Esophagus (tissue), 2 donors: ENCODE data around the gene ESRRB. TPM values are rescaled to one million over a fixed set of nuclear protein-coding genes. Genes with fewer than 3 reads are reported as not detected.

Experiments used
- H3K27ac ChIP-seq, 2 donors: one replicate each; pipeline ENCODE4 v1.5.1; 2013; ENCODE audit warnings: low read depth in 2 of 2, mild to moderate bottlenecking in 2 of 2, inconsistent platforms in 1 of 2, low read length in 1 of 2, moderate library complexity in 1 of 2
- H3K27me3 ChIP-seq, 2 donors: one replicate each; pipeline ENCODE4 v1.6.1; 2013; ENCODE audit warnings: low read length in 2 of 2, control low read depth in 1 of 2, mild to moderate bottlenecking in 1 of 2; ENCODE audit not compliant: insufficient read depth in 2 of 2, control insufficient read depth in 1 of 2
- H3K36me3 ChIP-seq, 2 donors: one replicate each; pipeline ENCODE4 v1.6.1; 2013; ENCODE audit warnings: low read length in 1 of 2; ENCODE audit not compliant: control insufficient read depth in 2 of 2, insufficient read depth in 2 of 2
- H3K4me1 ChIP-seq, 2 donors: one replicate each; pipeline ENCODE4 v1.6.1; 2013; ENCODE audit warnings: low read length in 1 of 2; ENCODE audit not compliant: control insufficient read depth in 2 of 2, insufficient read depth in 2 of 2
- H3K4me3 ChIP-seq, 2 donors: one replicate each; pipeline ENCODE4 v1.5.1; 2013; ENCODE audit warnings: low read length in 2 of 2, mild to moderate bottlenecking in 2 of 2, low read depth in 1 of 2, moderate library complexity in 1 of 2
- H3K9me3 ChIP-seq, 2 donors: one replicate each; pipeline ENCODE4 v1.6.1; 2013; ENCODE audit warnings: mild to moderate bottlenecking in 2 of 2, low read depth in 1 of 2, low read length in 1 of 2, moderate library complexity in 1 of 2; ENCODE audit not compliant: control insufficient read depth in 2 of 2, insufficient read depth in 1 of 2
- WGBS, 2 donors: extraction: QIAGEN DNeasy Blood & Tissue Kit; methylation state at CpG; one replicate each; pipeline ENCODE4 v1.1.7; 2013; 5-methylcytosine and 5-hydroxymethylcytosine counted together
- polyA plus RNA-seq, 2 donors: library from polyadenylated mRNA; stranded (reverse); fragments of 200-250 nt; gene quantifications; one replicate each; pipeline ENCODE4 v1.2.3, GENCODE V29; 2013
- donor health status: healthy with polysubstance abuse.
- donor health status: Bipolar disorder and iron deficiency.

The ESRRB gene
- polyA plus RNA-seq, 2 donors, result 0.06 TPM; not detected in 1

GRCh38 chr14:76351941-76352340 lies 24.0 kb upstream of the ESRRB start:
- Histone ChIP-seq H3K4me1 (no peaks in the 10 kb centered on the region), H3K36me3 (no peaks in the 10 kb centered on the region), H3K9me3 (no peaks in the 10 kb centered on the region), H3K27me3 (no peaks in the 10 kb centered on the region), H3K4me3 (no peak overlapping the region), H3K27ac (no peak overlapping the region)
- WGBS, 2 donors, result 83 to 95% methylated on average over 4 to 5 of the region's 5 CpGs

- no peaks in the 10 kb centered on the region for H3K4me1 ChIP-seq
- no peaks in the 10 kb centered on the region for H3K36me3 ChIP-seq
- no peaks in the 10 kb centered on the region for H3K9me3 ChIP-seq
- H3K27ac ChIP-seq, result no peak overlapping the region
- H3K4me3 ChIP-seq, result no peak overlapping the region
- 5 to 7% methylated on average over 40 of the region's 40 CpGs for WGBS, 2 donors
- H3K27me3 ChIP-seq, result no peaks in the 10 kb centered on the region
Observed at GRCh38 chr14:76352639-76353281, 23.2 kb upstream of the ESRRB start.

DNA sequence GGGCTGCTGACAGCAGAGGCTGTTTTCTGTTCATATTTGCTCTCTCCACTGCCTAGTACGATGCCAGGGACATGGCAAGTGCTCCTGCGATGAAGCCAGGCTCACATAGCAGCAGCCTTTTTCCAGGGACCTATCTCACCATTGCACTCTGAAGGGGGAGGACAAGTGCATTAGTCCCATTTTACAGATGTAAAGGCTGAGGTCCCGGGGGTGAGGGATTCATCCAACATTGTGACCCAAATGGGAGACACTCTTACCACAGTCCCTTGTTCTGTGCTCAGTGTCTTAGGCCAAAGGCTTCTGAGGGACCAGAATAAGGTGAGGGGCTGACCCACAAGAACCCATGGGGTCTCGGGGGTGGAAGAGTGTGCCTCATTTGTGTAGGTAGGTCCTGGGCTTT lies 21.6 kb upstream of the ESRRB start:
- Histone ChIP-seq H3K9me3 (no peaks in the 10 kb centered on the region), H3K4me1 (no peaks in the 10 kb centered on the region), H3K27me3 (no peaks in the 10 kb centered on the region), H3K36me3 (no peaks in the 10 kb centered on the region), H3K27ac (no peak overlapping the region), H3K4me3 (no peak overlapping the region)
- WGBS, 2 donors, result 92 to 96% methylated on average over 4 of the region's 4 CpGs

DNA sequence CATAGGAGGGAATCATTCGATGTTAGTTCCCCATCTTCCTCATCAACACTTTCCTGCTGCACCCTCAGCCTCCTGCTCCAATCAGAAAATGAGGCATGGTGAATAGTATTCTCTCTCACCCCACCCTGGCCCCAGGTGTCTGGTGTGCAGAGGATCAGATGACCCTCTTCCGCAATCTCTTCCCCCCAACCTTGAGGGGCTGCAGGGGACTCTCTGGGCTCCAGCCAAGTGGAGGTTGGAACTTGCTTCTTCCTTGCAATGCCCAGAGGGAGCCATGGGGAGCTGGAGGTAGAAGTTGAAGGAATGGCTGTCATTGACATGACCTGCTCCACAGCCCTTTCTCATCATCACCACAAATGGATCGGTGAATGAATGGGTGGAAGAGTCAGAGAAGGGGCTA lies 20.2 kb upstream of the ESRRB start:
- no peaks in the 10 kb centered on the region for H3K27me3 ChIP-seq
- no peak overlapping the region for H3K4me3 ChIP-seq
- H3K4me1 ChIP-seq, result no peaks in the 10 kb centered on the region
- H3K36me3 ChIP-seq, result no peaks in the 10 kb centered on the region
- 81 to 86% methylated on average over 3 of the region's 3 CpGs for WGBS, 2 donors
- H3K27ac ChIP-seq, result no peak overlapping the region
- H3K9me3 ChIP-seq, result no peaks in the 10 kb centered on the region

- 84 to 91% methylated on average over 7 of the region's 7 CpGs for WGBS, 2 donors
- H3K27me3 ChIP-seq, result peaks cover 0 to 8% of the 10 kb centered on the region in 2 donors
Observed at GRCh38 chr14:76371066-76371465, 4.9 kb upstream of the ESRRB start.

DNA sequence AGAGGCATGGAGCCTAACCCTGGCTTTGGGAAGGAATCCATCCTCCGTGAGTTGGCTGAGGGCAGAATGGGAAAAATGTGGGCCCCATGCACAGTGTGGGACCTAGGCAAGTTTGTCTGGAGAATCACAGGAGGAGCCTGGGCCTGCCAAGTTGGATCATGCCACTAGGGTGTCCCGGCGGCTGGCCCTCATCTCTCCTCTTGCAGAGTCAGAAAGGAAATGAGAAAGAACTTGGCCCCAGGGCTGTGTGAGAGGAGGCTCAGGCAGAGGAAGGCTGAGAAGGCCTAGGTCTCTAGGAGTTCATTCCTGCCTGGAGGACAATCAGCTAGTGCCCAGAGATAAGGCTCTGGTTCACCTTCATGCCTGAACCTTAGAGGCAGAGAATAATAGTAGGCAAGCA lies 2.5 kb upstream of the ESRRB start:
- H3K9me3 ChIP-seq, result no peaks in the 10 kb centered on the region
- peaks cover 6% of the 10 kb centered on the region in 2 donors for H3K4me1 ChIP-seq
- peaks cover 4 to 8% of the 10 kb centered on the region in 2 donors for H3K27me3 ChIP-seq
- H3K27ac ChIP-seq, result no peak overlapping the region
- H3K4me3 ChIP-seq, result no peak overlapping the region
- no peaks in the 10 kb centered on the region for H3K36me3 ChIP-seq
- 63 to 71% methylated on average over 3 of the region's 3 CpGs for WGBS, 2 donors

More at GRCh38 chr14:76371066-76371465, 4.9 kb upstream of the ESRRB start:
- Histone ChIP-seq H3K36me3 (no peaks in the 10 kb centered on the region), H3K4me3 (no peak overlapping the region), H3K27ac (no peak overlapping the region), H3K9me3 (no peaks in the 10 kb centered on the region), H3K4me1 (peaks cover 0 to 4% of the 10 kb centered on the region in 2 donors)

DNA sequence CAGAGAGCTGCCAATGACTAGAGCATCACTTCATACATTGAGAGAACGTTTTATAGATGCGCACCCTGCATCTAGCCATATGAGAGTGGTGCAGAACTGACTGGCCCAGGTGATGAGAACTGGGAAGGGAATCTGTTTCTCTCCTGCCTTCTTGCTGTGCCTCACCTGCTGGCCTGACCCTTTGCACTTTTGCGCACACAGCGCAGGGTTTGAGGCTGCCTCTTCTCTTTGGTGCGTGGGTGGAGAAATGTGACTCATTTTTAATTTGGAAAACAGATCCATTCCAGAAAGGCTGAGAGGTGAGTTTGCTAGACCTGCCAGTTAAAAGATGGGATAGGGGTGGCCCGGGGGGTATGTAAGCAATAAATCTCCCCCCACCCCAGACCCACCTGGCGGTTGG lies 453 bp upstream of the ESRRB start:
- no peaks in the 10 kb centered on the region for H3K9me3 ChIP-seq
- WGBS, 2 donors, result 27 to 28% methylated on average over 7 of the region's 7 CpGs
- H3K4me3 ChIP-seq, result no peak overlapping the region
- H3K36me3 ChIP-seq, result no peaks in the 10 kb centered on the region
- peaks cover 6% of the 10 kb centered on the region in 2 donors for H3K4me1 ChIP-seq
- H3K27ac ChIP-seq, result no peak overlapping the region
- peaks cover 4 to 12% of the 10 kb centered on the region in 2 donors for H3K27me3 ChIP-seq

- H3K9me3 ChIP-seq, result no peaks in the 10 kb centered on the region
- peak overlapping the region; percentile 6 to 17 for H3K4me3 ChIP-seq
- WGBS, 2 donors, result 3% methylated on average over 16 of the region's 16 CpGs
- H3K27me3 ChIP-seq, result peaks cover 4 to 8% of the 10 kb centered on the region in 2 donors
- H3K27ac ChIP-seq, result no peak overlapping the region
- no peaks in the 10 kb centered on the region for H3K36me3 ChIP-seq
- peaks cover 6% of the 10 kb centered on the region in 2 donors for H3K4me1 ChIP-seq
Observed at GRCh38 chr14:76376409-76376877, 506 bp downstream of the ESRRB start.

DNA sequence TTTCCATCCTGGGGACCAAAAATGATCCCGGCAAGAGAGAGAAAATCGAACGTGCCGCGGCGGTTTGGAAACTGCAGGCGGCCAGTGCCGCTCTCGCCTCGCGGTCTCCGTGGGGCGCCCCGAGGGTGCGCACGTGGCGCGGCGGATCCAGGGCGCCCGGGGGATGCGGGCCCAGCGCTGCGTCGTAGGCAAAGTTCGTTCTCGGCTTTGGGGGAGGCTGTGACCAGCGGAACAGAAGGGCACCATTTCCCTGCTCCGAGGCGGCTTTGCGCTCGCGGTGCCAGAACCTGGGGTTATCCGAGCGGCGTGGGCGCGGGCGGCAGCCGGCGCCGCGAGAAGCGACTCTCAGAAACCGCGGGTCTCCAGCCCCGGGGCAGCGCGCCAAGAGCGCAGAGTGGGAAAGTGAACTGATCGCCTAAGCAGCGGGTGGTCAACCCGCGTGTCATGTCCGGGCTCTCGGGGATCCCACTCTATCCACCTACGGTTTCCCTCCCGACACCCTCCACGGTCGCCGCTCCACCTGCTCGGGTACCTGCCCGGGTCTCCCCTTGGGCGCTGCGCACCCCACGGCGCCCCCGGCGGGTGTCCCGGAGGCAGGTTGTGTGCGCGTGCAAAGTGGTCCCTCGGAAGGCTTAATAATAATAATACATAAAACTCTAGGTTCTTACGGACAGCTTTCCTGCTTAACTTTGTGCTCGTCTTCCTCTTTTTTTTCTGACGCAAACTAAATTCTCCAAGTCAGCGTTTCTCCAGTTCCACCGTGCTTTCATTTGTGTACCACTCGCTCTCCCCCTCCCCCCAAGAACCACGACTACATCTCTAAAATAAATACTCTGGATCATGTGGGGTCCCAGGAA lies 1.2 kb downstream of the ESRRB start:
- Histone ChIP-seq H3K9me3 (no peaks in the 10 kb centered on the region), H3K27me3 (peaks cover 4 to 8% of the 10 kb centered on the region in 2 donors), H3K4me1 (peaks cover 6% of the 10 kb centered on the region in 2 donors), H3K27ac (no peak overlapping the region), H3K36me3 (no peaks in the 10 kb centered on the region), H3K4me3 (no peak overlapping the region)
- 1 to 2% methylated on average over 78 to 80 of the region's 80 CpGs for WGBS, 2 donors
